ENCODE data around the gene ZMIZ1. TPM values are rescaled to one million over a fixed set of nuclear protein-coding genes. Genes with fewer than 3 reads are reported as not detected.
A peak's percentile ranks its signal among the peaks of the same experiment; 100 is the strongest.

ZMIZ1 gene
- total RNA-seq, 1 donor from 2014 or later = 93.9 TPM

DNA sequence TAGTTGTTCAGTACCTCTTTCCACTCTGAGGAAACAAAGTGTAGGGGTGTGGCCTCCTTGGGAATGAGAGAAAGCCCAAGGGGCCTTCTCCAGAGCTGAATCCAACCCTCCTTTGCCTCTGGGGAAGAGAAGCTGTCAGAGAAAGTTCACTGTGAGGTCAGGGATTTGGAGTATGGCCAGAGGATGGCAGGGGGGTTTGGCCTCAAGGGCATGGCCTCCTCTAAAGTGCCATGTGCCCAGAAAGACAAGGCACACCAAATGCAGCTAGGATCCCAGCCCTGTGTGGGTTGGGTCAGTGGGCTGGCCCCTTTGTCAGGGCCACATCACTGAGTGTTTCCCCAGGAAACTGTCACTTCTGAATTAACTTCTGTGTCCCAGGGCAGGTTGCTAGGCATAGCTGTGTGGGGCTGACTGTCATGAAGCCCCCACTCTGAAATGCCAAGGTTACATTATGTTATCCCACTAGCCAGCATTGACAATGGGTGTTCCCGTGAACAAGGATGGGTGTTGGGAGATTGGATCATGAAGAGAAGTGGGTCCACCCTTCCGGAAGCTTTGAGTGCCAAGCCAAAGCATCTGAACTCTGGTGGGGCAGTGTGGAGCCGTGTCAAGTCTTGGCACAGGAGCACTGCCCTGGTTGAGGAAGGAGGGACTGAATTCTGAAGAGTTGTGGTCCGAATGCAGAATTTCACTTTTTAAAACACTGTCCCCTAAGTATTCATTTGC, 123.3 kb downstream of the ZMIZ1 start:
- H3K27ac Mint-ChIP-seq = no peak overlapping the region
- intact Hi-C loops (cut with micrococcal nuclease) = loop anchor here (10.0 kb wide), 1 partner anchor 757 kb away; no protein-coding TSS in a partner anchor
- H3K36me3 Mint-ChIP-seq (ENCODE audit: low read depth) = no peaks in the 10 kb centered on the region
- POLR2A ChIA-PET = no interaction called here
- TF ChIP-seq CTCF (IDR thresholded peaks at IDR 0.05) = no peak
- no peak for ATAC-seq (ENCODE audit: low read depth)
- no peak overlapping the region for H3K4me3 Mint-ChIP-seq
- peaks cover 8% of the 10 kb centered on the region for H3K27me3 Mint-ChIP-seq
- peaks cover 8% of the 10 kb centered on the region for H3K9me3 Mint-ChIP-seq
- H3K4me1 Mint-ChIP-seq = peaks cover 14% of the 10 kb centered on the region
- CTCF ChIA-PET = no interaction called here
- no peak for DNase-seq

DNA sequence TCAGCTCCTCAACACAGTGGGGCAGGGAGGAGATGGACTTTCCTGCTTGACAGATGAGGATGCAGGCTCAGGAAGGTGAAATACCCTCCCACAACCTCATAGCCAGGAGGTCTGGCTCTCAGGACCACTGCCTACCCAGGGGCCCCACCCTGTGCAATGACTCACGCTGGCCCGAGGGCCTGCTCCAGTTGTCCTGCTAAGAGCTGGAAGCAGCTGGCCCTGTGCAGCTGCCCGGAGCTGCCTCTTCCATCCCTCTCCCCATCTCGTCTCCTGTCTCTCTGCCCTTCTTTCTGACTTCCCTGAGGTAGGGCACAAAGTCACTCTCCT, 123.9 kb downstream of the ZMIZ1 start:
- ATAC-seq (ENCODE audit: low read depth) = no peak

GRCh38 chr10:79193694-79194382, 125.1 kb downstream of the ZMIZ1 start:
- peaks cover 14% of the 10 kb centered on the region for H3K4me1 Mint-ChIP-seq
- H3K27me3 Mint-ChIP-seq = peaks cover 8% of the 10 kb centered on the region
- ATAC-seq (ENCODE audit: low read depth) (peak; percentile 95), DNase-seq (peak; percentile 57)
- TF ChIP-seq CTCF (IDR thresholded peaks at IDR 0.05) = no peak
- no peak overlapping the region for H3K4me3 Mint-ChIP-seq
- H3K9me3 Mint-ChIP-seq = peaks cover 8% of the 10 kb centered on the region
- no peaks in the 10 kb centered on the region for H3K36me3 Mint-ChIP-seq (ENCODE audit: low read depth)
- ChIA-PET CTCF (interaction anchor here (0.7 to 6.1 kb wide), 12 partner anchors 11 to 1157 kb away, joined by 3 to 99 read pairs (median 6); no protein-coding TSS in a partner anchor), POLR2A (no interaction called here)
- no peak overlapping the region for H3K27ac Mint-ChIP-seq
- intact Hi-C loops (cut with micrococcal nuclease) = loop anchor here (1.0 to 10.0 kb wide), 9 partner anchors 49 to 891 kb away; partner anchors contain the start of gene PPIF

More for the DNA sequence above, 123.9 kb downstream of the ZMIZ1 start:
- DNase-seq = no peak
- ChIA-PET CTCF (interaction anchor here (6.1 kb wide), 1 partner anchor 1146 kb away, joined by 99 read pairs; no protein-coding TSS in a partner anchor), POLR2A (no interaction called here)
- intact Hi-C loops (cut with micrococcal nuclease) = loop anchor here (10.0 kb wide), 1 partner anchor 758 kb away; no protein-coding TSS in a partner anchor
- H3K36me3 Mint-ChIP-seq (ENCODE audit: low read depth) = no peaks in the 10 kb centered on the region
- peaks cover 8% of the 10 kb centered on the region for H3K9me3 Mint-ChIP-seq
- TF ChIP-seq CTCF (IDR thresholded peaks at IDR 0.05) = no peak
- no peak overlapping the region for H3K27ac Mint-ChIP-seq
- H3K4me3 Mint-ChIP-seq = no peak overlapping the region
- peaks cover 14% of the 10 kb centered on the region for H3K4me1 Mint-ChIP-seq
- H3K27me3 Mint-ChIP-seq = peaks cover 8% of the 10 kb centered on the region

GRCh38 chr10:79195091-79195923, 126.5 kb downstream of the ZMIZ1 start:
- no peak overlapping the region for H3K4me3 Mint-ChIP-seq
- no peaks in the 10 kb centered on the region for H3K36me3 Mint-ChIP-seq (ENCODE audit: low read depth)
- no peak overlapping the region for H3K27ac Mint-ChIP-seq
- H3K9me3 Mint-ChIP-seq = peaks cover 8% of the 10 kb centered on the region
- peaks cover 8% of the 10 kb centered on the region for H3K27me3 Mint-ChIP-seq
- CTCF ChIA-PET = interaction anchor here (0.6 to 6.1 kb wide), 37 partner anchors 8 to 1348 kb away, joined by 3 to 99 read pairs (median 4); partner anchors contain the start of gene POLR3A
- peaks cover 14% of the 10 kb centered on the region for H3K4me1 Mint-ChIP-seq
- ATAC-seq (ENCODE audit: low read depth) (peak; percentile 63), DNase-seq (peak; percentile 68)
- peak; percentile 98 for TF ChIP-seq CTCF (IDR thresholded peaks at IDR 0.05)
- intact Hi-C loops (cut with micrococcal nuclease) = loop anchor here (1.0 to 10.0 kb wide), 10 partner anchors 47 to 1166 kb away; partner anchors contain the start of genes POLR3A and PPIF
- POLR2A ChIA-PET = interaction anchor here (0.5 to 1.2 kb wide), 5 partner anchors 46 to 1148 kb away, joined by 3 to 5 read pairs (median 4); no protein-coding TSS in a partner anchor
